ENCODE measurements around the gene PSME4. TPM values are rescaled to one million over a fixed set of nuclear protein-coding genes. Genes with fewer than 3 reads are reported as not detected.

Gene PSME4
- total and polyA plus RNA-seq, 2 of the 13 experiments (the other 11 are each of a cell fraction or from before 2014, with no cell fraction given), result 52.1 to 77.8 TPM

GRCh38 chr2:53969968-53970723 is 647 bp downstream of the PSME4 start (continued):
- no peak for TF ChIP-seq DMTF1 (CRISPR knock-in tag; IDR thresholded peaks at IDR 0.05)
- TF ChIP-seq ELF3 (CRISPR knock-in tag; IDR thresholded peaks at IDR 0.05), result no peak
- no peak for TF ChIP-seq KDM4B (CRISPR knock-in tag; IDR thresholded peaks at IDR 0.05)
- TF ChIP-seq SP140L (CRISPR knock-in tag; IDR thresholded peaks at IDR 0.05; ENCODE audit: borderline replicate concordance), result no peak
- TF ChIP-seq PAX8 (CRISPR knock-in tag; IDR thresholded peaks at IDR 0.05; ENCODE audit: borderline replicate concordance), result no peak
- no peak for TF ChIP-seq ZNF720 (CRISPR knock-in tag; IDR thresholded peaks at IDR 0.05)
- TF ChIP-seq ETV6 (CRISPR knock-in tag; conservative IDR thresholded peaks at IDR 0.05), result 0 out of 2 replicates have a peak, but pooled peaks have one; percentile 12
- no peak for TF ChIP-seq EP300 (IDR thresholded peaks at IDR 0.05; ENCODE audit: low read depth in 2 of 2, low read length in 2 of 2)
- TF ChIP-seq EP300 (CRISPR knock-in tag; IDR thresholded peaks at IDR 0.05; ENCODE audit: borderline replicate concordance), result peak; percentile 36; the same call in 1 of the 2 replicates
- TF ChIP-seq KAT2B (IDR thresholded peaks at IDR 0.05; ENCODE audit: borderline replicate concordance, low read depth, low read length), result no peak
- no peak for TF ChIP-seq SKIL (CRISPR knock-in tag; IDR thresholded peaks at IDR 0.05; ENCODE audit: borderline replicate concordance)
- TF ChIP-seq BCL3 (CRISPR knock-in tag; IDR thresholded peaks at IDR 0.05), result peak; percentile 47; the same call in 1 of the 2 replicates
- TF ChIP-seq JARID2 (CRISPR knock-in tag; IDR thresholded peaks at IDR 0.05; ENCODE audit: insufficient replicate concordance), result no peak
- peak; percentile 86; the same call in 1 of the 2 replicates for TF ChIP-seq ZNF232 (CRISPR knock-in tag; IDR thresholded peaks at IDR 0.05; ENCODE audit: borderline replicate concordance)
- peak; percentile 27; the same call in 1 of the 2 replicates for TF ChIP-seq MEIS1 (CRISPR knock-in tag; IDR thresholded peaks at IDR 0.05; ENCODE audit: borderline replicate concordance)
- no peak for TF ChIP-seq ZNF703 (CRISPR knock-in tag; IDR thresholded peaks at IDR 0.05; ENCODE audit: borderline replicate concordance)
- no peak for TF ChIP-seq RBAK (CRISPR knock-in tag; IDR thresholded peaks at IDR 0.05)
- TF ChIP-seq MNT (IDR thresholded peaks at IDR 0.05), result no peak
- TF ChIP-seq SOX6 (IDR thresholded peaks at IDR 0.05), result no peak
- 0 out of 2 replicates have a peak, but pooled peaks have one; percentile 25 for TF ChIP-seq SOX6 (CRISPR knock-in tag; IDR thresholded peaks at IDR 0.05)
- TF ChIP-seq PTBP1 (IDR thresholded peaks at IDR 0.05; ENCODE audit: low read depth, low read length, poor library complexity, severe bottlenecking), result no peak
- TF ChIP-seq ZNF543 (CRISPR knock-in tag; IDR thresholded peaks at IDR 0.05), result no peak; the same call in 1 of the 2 replicates
- TF ChIP-seq ZNF460 (CRISPR knock-in tag; IDR thresholded peaks at IDR 0.05; ENCODE audit: borderline replicate concordance), result no peak

Measured in HepG2 (cell line).